ENCODE results near the gene PLEKHN1. TPM values are rescaled to one million over a fixed set of nuclear protein-coding genes. Genes with fewer than 3 reads are reported as not detected.
"Not testable (repeated sequence)": the region's sequence is repeated elsewhere in the genome, so short reads cannot be mapped to it uniquely, and the experiment has no call there.

Gene PLEKHN1
- total RNA-seq, 1 donor, result 1.7 TPM

DNA sequence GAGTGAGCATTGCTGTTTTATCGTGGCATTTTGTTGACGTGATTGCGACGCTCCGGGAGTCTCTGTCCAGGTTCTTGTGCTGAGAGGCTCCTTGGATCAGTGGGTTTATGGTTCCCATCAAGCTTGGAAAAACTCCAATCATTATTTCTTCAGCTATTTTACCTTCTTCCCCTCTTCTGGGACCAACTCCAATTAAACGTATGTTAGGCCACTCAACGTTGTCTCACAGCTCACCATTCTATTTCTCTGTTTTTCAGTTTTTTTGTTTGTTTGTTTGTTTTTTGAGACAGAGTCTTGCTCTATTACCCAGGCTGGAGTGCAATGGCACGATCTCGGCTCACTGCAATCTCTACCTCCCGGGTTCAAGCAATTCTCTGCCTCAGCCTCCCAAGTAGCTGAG, 25.6 kb downstream of the PLEKHN1 start:
- TF ChIP-seq, protein P1, sequence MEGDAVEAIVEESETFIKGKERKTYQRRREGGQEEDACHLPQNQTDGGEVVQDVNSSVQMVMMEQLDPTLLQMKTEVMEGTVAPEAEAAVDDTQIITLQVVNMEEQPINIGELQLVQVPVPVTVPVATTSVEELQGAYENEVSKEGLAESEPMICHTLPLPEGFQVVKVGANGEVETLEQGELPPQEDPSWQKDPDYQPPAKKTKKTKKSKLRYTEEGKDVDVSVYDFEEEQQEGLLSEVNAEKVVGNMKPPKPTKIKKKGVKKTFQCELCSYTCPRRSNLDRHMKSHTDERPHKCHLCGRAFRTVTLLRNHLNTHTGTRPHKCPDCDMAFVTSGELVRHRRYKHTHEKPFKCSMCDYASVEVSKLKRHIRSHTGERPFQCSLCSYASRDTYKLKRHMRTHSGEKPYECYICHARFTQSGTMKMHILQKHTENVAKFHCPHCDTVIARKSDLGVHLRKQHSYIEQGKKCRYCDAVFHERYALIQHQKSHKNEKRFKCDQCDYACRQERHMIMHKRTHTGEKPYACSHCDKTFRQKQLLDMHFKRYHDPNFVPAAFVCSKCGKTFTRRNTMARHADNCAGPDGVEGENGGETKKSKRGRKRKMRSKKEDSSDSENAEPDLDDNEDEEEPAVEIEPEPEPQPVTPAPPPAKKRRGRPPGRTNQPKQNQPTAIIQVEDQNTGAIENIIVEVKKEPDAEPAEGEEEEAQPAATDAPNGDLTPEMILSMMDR (IDR thresholded peaks at IDR 0.05; ENCODE audit: insufficient read depth, low read depth, low read length), result no peak
- no peak overlapping the region for H3K4me3 ChIP-seq (ENCODE audit: low read depth, low read length)
- DNase-seq (ENCODE audit: low read depth), result no peak

DNA sequence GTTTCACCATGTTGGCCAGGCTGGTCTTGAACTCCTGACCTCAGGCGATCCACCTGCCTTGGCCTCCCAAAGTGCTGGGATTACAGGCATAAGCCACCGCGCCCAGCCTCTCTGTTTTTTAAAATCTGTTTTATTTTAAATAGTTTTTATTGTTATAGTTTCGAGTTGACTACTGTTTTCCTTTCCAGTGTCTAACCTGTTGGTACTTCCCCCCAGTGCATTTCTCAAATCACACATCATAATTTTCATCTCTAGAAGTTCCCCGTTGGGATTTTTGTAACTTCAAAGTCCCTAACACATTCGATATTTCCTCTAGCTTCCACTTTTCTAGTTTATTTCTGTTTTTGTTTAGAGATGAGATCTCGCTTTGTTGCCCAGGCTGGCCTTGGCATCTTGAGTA, 26.1 kb downstream of the PLEKHN1 start:
- no peak for DNase-seq (ENCODE audit: low read depth)
- no peak overlapping the region for H3K4me3 ChIP-seq (ENCODE audit: low read depth, low read length)
- TF ChIP-seq, protein P1 (IDR thresholded peaks at IDR 0.05; ENCODE audit: insufficient read depth, low read depth, low read length), result no peak

DNA sequence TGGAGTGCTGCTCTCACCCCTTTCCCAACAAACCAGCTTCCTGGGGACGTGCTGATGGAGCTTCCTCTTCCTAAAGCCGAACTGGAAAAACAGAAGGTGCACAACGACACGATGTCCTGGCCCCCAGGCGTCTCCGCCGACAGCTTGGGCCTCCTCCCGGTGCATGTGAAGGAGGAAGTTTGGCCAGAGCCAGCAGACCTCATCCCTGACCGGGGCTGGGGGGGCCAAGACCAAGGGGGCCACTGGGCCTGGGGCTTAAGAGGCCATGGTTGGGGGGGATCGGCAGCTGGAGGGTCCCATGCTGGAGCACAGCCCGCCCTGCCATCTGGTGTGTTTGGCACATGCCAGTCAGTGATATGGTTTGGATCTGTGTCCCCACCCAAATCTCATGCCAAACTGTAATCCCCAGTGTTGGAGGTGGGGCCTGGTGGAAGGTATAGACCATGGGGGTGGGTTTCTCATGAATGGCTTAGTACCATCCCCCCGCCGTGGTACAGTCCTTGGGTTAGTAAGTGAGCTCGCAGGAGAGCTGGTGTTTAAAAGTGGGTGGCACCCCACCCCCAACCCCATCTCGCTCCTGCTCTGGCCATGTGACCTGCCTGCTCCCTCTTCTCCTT, 27.2 kb downstream of the PLEKHN1 start:
- TF ChIP-seq, protein P1 (IDR thresholded peaks at IDR 0.05; ENCODE audit: insufficient read depth, low read depth, low read length), result no peak
- DNase-seq (ENCODE audit: low read depth), result no peak

DNA sequence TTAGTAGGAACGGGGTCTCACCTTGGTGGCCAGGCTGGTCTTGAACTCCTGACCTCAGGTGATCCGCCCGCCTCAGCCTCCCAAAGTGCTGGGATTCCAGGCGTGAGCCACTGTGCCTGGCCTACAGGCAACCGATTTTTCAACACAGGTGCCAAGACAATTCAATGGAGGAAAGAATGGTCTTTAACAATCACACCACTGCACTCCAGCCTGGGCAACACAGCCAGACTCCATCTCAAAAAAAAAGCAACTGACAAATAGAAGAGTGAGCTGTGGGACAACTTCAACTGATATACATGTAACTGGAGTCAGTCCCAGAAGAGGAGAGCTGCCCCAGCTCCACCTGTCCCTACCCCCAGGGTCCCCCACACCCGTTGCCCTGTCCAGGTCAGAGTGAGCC, 28.3 kb downstream of the PLEKHN1 start:
- DNase-seq (ENCODE audit: low read depth); H3K4me3 ChIP-seq (ENCODE audit: low read depth, low read length): not testable (repeated sequence)

More for the DNA sequence above, 27.2 kb downstream of the PLEKHN1 start:
- H3K4me3 ChIP-seq (ENCODE audit: low read depth, low read length), result no peak overlapping the region

DNA sequence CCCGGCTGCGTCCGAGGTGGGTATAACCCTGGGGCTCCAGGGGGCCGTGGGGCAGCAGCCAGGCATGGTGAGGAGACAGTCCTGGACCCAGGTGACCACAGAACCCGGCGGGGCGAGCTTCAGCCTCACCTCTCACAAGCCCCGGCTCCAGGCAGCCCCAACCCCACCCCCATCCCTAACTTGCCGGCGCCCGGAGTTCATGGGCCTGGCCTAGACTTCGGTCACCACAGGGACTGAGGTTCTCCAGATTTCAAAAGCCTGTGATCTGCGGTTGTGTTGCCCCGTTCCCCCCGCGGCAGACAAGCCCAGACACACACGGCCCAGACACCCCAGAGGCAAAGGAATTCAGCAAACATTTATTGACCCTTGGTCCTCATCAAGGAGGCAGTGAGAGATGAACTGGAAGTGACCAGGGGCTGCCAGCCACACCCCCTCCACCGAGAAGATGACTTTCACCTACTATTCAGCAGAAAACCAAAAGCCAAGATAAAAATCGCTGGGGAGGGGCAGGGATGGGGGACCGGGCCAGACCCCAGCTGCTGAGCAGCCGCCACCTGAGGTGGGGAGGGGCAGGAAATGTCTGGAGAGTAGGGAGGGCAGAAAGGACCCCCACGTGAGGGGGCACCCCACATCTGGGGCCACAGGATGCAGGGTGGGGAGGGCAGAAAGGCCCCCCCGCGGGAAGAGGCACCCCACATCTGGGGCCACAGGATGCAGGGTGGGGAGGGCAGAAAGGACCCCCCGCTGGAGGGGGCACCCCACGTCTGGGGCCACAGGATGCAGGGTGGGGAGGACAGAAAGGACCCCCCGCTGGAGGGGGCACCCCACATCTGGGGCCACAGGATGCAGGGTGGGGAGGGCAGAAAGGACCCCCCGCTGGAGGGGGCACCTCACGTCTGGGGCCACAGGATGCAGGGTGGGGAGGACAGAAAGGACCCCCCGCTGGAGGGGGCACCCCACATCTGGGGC, 29.7 kb downstream of the PLEKHN1 start:
- DNase-seq (ENCODE audit: low read depth), result no peak
- H3K4me3 ChIP-seq (ENCODE audit: low read depth, low read length), result no peak overlapping the region

DNA sequence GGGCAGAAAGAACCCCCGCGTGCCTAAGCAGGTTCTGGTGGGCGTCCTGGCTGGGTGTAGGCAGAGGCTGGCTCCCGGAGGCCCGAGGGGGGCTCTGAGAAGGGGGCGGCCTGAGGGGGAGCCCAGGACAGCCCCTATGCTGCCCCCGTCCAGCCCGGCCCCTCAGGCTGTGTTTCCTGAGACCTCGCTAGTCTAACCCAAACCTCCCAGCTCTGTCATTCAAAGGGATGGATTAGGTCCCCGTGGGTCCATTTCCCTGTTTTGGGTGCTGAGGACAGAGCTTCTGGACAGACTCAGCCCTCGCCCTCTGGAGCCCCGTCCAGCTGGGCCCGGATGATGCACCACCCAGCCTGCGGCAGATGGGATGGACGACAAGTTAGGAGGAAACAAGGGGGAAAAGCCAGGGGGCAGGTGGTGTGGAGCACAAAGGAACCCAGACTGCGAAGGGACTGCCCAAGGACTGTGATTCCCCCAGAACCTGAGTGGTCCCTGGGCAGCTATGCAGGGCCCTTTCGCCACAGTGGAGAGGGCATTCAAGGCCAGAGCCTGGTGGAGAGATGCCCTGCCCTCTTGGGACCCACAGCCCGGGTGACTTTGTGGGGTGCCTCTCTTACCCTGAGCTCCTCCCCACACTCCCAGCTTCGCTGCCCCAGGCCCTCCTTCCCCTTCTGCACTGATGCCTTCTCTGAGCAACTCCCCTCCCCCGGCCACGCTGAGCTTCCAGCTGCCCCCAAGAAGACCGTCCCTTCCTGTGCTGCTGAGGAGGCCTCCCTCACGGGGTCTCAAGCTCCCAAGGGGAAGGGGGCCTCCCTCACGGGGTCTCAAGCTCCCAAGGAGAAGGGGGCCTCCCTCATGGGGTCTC, 30.8 kb downstream of the PLEKHN1 start:
- TF ChIP-seq, protein P1 (IDR thresholded peaks at IDR 0.05; ENCODE audit: insufficient read depth, low read depth, low read length), result no peak

More for the DNA sequence above, 29.7 kb downstream of the PLEKHN1 start:
- TF ChIP-seq, protein P1 (IDR thresholded peaks at IDR 0.05; ENCODE audit: insufficient read depth, low read depth, low read length), result no peak

DNA sequence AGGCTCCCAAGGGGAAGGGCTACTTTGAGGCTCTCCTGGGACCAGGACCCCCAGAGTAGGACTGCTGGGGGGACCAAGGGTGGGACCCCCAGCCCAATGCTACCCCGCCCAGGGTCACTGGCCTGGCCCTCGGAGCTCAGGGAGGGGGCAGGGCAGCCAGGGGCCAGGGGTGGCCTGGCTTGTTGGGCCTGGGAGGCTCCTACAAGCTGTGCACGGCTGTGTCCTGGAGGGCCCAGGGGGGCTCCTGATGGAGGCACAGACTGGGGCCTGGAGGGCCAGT, 31.4 kb downstream of the PLEKHN1 start:
- H3K4me3 ChIP-seq (ENCODE audit: low read depth, low read length), result no peak overlapping the region
- TF ChIP-seq, protein P1 (IDR thresholded peaks at IDR 0.05; ENCODE audit: insufficient read depth, low read depth, low read length), result no peak
- DNase-seq (ENCODE audit: low read depth), result no peak

More for the DNA sequence above, 30.8 kb downstream of the PLEKHN1 start:
- no peak overlapping the region for H3K4me3 ChIP-seq (ENCODE audit: low read depth, low read length)
- no peak for DNase-seq (ENCODE audit: low read depth)

All from fibroblast of villous mesenchyme (primary cell).